ENCODE data around the gene ARAP3.
"Not testable (repeated sequence)": the region's sequence is repeated elsewhere in the genome, so short reads cannot be mapped to it uniquely, and the experiment has no call there.

Gene ARAP3

GRCh38 chr5:141617682-141618029 is 64.4 kb downstream of the ARAP3 start:
- no peak for DNase-seq (ENCODE audit: low spot score)

GRCh38 chr5:141617128-141617527 is 64.9 kb downstream of the ARAP3 start:
- no peak for DNase-seq (ENCODE audit: low spot score)

- no peak for DNase-seq (ENCODE audit: low spot score)
Measured at GRCh38 chr5:141615991-141616720, 65.9 kb downstream of the ARAP3 start.

- DNase-seq (ENCODE audit: low spot score): no peak
Measured at GRCh38 chr5:141613344-141613743, 68.7 kb downstream of the ARAP3 start.

GRCh38 chr5:141611289-141611688 is 70.7 kb downstream of the ARAP3 start:
- no peak for DNase-seq (ENCODE audit: low spot score)

- DNase-seq (ENCODE audit: low spot score): not testable (repeated sequence)
Measured at GRCh38 chr5:141609921-141610320, 72.1 kb downstream of the ARAP3 start.

- DNase-seq (ENCODE audit: low spot score): no peak
Measured at GRCh38 chr5:141609044-141609443, 73.0 kb downstream of the ARAP3 start.

GRCh38 chr5:141608557-141608956 is 73.5 kb downstream of the ARAP3 start:
- DNase-seq (ENCODE audit: low spot score): no peak

GRCh38 chr5:141608046-141608445 is 74.0 kb downstream of the ARAP3 start:
- DNase-seq (ENCODE audit: low spot score): no peak

GRCh38 chr5:141605523-141606277 is 76.3 kb downstream of the ARAP3 start:
- peak; percentile 85 for DNase-seq (ENCODE audit: low spot score)

- peak; percentile 52 for DNase-seq (ENCODE audit: low spot score)
Measured at GRCh38 chr5:141603923-141604717, 77.9 kb downstream of the ARAP3 start.
